Stimulated activated CD8-positive, alpha-beta memory T cell treated with anti-CD3 and anti-CD28 coated beads, Interleukin-7, amount 100 ng/mL, for 24 hours (primary cell): ENCODE results near the gene MSH5.

Experiments used
- DNase-seq: peaks from one replicate; pipeline ENCODE4 v3.0.0-alpha.2; 2020; ENCODE audit warnings: low read depth

The MSH5 gene

GRCh38 chr6:31729979-31730630 is 9.7 kb upstream of the MSH5 start:
- DNase-seq, result peak; percentile 40

- no peak for DNase-seq
Measured at GRCh38 chr6:31730631-31731086, 9.1 kb upstream of the MSH5 start.

DNA sequence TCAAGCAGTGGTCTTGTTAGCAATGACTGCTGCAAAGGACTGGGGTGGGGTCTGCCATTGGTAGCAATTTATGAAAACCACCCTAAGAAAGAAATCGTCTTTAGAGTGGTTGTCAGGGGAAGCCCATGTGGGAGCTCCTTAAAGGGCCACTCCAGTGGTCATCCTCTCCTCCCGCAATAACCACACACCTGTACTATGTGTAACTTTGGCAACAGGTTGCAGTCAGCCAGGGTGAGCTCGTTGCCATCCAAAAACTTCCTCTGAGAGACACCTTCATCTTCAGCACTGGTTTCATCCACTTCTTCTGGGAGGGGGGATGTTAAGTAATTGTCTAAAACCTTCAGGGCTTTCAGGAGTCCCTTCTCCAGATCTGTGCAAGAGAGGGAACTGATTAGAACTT is 7.8 kb upstream of the MSH5 start:
- no peak for DNase-seq

GRCh38 chr6:31733734-31734133 is 6.1 kb upstream of the MSH5 start:
- no peak for DNase-seq

DNA sequence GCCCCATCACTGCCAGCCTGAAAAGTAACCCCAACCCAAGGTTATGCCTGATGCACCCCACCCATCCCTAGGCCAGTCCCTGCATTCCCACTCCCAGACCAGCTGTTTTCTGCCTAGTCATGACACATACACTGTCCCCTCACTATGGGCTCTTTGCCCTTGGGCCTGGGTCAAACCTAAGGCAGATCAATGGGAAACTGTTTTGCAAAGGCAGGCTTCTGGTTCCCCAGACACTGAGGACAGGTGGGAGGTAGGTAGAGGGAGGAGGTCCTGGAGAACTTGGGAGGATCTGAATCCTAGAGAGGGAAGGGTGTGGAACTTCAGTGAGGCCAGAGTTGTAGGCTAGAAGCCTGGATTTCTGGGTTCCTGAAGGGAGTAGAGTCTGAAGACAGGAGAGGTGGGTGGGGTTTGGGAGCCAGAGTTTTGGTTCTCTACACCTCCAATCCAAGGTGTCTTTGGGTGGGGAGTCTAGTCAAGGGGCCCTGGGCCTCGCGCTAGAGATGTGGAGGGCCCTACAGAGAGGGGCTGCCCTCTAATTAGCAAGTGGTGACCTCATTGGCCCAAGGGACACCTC is 5.5 kb upstream of the MSH5 start:
- DNase-seq, result no peak

DNA sequence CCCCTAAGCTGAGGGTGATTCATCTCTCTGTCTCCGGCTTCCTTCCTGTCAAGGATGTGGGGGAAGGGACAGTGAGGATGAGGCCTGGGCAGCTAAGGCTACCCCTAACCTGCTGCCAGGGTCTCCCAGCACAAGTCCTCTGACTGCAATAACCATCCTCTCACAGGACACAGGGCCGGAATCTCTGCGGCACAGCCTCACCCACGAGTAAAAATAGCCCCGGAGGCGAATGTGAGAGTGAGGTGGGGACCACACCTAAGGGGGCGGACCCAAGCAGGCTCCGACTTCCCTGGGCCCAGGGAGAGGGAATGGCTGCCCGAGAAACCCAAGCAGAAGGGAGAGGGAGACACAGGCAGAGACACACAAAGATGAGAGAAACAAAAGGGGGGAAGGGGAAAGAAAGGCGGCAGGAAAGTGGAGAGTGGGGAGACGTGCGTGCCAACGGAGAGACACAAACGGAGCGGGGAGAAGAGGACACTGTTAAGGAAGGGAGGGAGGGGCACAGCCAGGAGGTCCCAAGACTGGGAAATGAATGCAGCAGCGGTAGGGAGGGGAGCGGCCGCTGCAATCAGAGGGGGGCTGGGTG is 4.9 kb upstream of the MSH5 start:
- DNase-seq, result no peak

DNA sequence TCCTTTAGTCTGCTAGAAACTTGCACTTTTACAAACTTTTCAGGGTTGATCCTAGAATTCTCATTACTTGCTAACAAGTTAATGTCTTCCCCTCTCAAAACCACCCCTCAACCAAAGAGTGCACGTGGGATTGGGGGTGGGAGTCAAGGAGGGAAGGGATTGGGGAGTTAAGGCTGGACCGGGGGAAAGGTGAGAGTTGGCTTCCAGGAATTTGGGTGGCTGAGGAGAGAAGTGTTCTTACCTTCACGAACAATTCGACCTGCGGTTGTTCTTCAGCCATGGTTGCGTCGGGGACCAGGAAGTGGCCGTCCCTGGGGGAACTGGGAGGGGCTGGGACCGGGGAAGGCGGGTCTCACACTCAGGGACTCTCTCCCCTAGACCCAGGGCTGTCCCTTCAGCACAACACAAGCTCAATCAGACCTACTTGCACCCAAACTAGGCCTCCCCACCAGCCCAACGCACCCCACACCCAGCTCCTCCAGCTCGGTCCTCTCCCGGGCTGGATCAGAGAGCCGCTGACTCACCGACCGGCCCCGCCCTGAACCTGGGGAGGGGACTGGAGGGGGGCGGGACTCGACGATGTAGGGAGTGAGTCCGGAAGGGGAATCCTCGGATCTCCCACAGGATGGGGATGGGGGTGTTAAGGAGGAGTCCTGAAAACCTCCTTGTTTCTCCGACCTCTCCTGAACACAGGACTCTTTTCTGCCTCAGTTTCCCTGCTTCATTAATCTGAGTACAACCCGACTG is 3.6 kb upstream of the MSH5 start, which contains the start of gene CLIC1:
TSS of gene CLIC1 (minus strand) at position 510 of the 747 bp plus-strand sequence. CDS start at position 280, 230 bp downstream.
- DNase-seq, result peak; percentile 62

DNA sequence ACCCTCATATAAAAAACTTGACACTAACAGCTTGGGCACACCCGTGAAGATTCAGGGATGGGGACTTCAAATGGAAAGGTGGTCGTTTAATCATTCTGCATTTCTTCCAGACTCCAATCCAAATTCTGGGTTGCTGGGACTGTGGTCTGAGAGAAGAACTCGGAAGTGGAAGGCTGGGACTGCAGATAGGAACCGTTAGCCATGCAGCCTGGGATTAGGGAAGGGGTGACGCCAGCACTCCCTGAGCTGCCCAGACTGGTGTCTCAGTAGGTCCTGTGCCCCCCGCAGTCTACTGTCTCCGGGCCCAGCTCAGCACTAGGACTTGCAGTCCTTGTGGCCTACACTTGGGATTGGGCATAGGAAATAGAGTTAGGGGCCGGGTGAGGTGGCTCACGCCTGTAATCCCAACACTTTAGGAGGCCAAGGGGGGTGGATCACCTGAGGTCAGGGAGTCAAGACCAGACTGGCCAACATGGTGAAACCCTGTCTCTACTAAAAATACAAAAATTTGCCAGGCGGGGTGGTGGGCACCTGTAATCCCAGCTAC is 3.0 kb upstream of the MSH5 start:
- DNase-seq, result no peak

DNA sequence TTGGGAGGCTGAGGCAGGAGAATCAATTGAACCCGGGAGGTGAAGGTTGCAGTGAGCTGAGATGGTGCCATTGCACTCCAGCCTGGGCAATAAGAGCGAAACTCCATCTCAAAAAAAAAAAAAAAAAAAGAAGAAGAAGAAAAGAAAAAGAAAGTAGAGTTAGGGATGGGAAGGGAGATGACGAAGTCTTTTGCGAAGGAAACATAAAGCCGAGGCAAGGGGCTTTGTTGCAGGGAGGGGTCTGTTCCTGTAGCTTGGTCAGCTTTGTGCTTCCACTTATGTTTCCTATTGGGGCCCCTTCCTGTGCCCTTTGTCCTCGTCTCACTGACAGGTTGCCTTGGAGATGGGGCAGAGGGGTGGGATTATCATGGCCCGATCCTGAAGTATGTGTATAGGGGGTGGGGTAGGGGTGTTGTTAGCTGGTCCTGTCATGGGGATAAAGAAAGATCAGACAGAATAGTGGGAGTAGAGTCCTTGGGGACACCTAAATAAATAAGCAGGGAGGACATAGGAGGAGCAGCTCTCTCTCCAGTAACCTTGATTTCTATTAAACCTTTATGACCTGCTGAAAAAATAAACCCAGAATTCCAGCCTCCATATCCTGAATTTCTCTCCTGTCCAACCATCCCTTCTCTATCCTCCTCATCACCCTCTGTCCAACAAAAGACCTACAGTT is 2.4 kb upstream of the MSH5 start:
- DNase-seq, result no peak

DNA sequence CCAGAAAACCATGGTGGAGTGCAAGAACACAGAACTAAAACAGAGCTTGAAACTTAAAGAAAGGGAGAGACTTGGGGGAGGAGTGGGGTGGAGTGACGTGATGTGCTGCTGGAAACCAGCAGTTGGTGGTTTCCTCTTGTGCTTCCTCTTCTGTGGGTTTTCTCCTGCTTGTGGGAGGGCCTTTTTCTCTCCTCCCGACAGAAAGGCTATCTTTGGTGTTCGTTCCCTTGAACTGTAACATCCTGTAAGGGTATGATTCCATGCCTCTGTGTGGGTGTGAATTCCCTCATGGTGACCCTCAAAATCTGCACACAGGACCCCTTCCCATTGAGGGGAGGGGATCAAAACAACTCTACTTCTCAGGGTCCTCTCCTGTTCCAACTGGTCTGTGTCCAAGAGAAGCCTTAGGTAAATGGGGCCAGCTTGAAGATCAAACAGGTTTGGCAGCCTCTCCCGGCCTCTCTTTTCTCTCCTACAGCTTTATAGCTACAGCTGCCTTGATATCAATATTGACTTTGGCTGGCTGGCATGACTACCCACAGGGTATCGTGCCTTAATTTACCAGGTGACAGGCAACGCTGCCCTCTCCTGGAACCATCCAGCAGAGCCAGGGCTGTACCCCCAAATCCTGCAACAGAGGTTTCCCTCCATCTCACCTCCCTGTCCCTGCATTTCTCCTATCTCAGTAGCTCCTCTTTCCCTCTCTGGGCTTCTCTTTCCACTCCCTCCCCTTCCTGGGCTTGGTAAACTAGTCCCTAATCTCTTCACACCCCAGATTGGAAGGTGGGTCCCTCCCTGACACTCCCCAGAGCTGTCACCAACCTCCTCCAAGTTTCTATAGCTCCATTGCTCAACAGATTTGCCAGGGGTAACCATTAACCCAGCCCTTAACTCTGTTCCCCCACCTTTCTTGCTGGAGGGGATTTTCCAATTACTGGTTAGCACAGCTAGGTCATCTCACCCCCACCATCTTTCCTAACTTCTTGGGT is 1.5 kb upstream of the MSH5 start:
- DNase-seq, result no peak

- no peak for DNase-seq
Measured at GRCh38 chr6:31740397-31741223, 805 bp downstream of the MSH5 start.

GRCh38 chr6:31741815-31742214 is 2.0 kb downstream of the MSH5 start:
- DNase-seq, result no peak

DNA sequence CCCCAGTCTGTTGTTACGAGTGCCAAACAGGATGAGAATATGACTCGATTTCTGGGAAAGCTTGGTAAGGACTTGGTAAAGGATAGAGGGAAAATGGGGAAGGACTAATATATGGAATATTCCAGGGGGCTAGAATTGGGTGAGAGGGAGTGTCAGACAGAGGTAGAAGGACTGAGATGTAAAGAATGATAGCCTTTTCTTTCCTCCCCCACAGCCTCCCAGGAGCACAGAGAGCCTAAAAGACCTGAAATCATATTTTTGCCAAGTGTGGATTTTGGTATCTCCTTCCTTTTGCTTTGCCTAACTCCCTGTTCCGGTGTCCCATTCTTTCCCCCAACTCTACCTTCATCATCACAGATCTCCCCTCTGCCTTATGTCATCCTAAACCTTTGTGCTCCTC is 3.1 kb downstream of the MSH5 start:
- DNase-seq, result no peak

DNA sequence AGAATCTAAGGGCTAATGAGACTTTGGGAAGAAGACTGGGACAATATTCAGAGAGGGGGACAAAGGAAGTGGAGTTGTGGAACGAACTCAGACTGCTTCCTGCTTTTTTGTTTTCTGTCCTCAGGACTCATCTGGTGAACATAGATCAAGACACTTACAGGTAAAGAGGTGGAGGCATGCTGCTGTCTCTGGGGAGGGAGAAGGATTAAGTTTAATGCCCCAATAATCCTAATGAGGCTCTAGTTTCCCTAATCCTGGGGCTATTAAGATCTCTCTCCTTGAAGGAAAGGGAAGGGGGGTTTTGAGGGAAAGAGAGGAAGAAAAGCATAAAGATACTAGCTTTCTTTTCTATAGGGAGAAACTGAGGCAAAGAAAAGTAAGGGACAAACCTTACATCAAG is 4.6 kb downstream of the MSH5 start:
- no peak for DNase-seq

GRCh38 chr6:31749301-31750036 is 9.7 kb downstream of the MSH5 start:
- no peak for DNase-seq

- no peak for DNase-seq
Measured at GRCh38 chr6:31750411-31751022, 10.7 kb downstream of the MSH5 start.

GRCh38 chr6:31752739-31753319 is 13.0 kb downstream of the MSH5 start:
- DNase-seq, result no peak

GRCh38 chr6:31758281-31758680 is 18.5 kb downstream of the MSH5 start:
- no peak for DNase-seq
